Measurements from ENCODE around the gene SKA3. TPM values are rescaled to one million over a fixed set of nuclear protein-coding genes. Genes with fewer than 3 reads are reported as not detected.

Gene SKA3
- total and polyA plus RNA-seq, 7 donors = 0.11 to 1.5 (median 0.25) TPM

GRCh38 chr13:21121616-21122015 lies 54.7 kb downstream of the SKA3 start:
- intact Hi-C loops (cut with DNase I) = no loop called here
- WGBS, 3 donors = 75 to 88% (median 82%) methylated on average over 9 of the region's 9 CpGs
- Histone ChIP-seq H3K27ac (no peak overlapping the region), H3K36me3 (ENCODE audit: insufficient read depth in 1 of 2, low read depth in 1 of 2) (no peaks in the 10 kb centered on the region), H3K27me3 (ENCODE audit: insufficient read depth in 3 of 3, low read length in 2 of 3) (no peaks in the 10 kb centered on the region), H3K4me1 (no peaks in the 10 kb centered on the region), H3K9me3 (no peaks in the 10 kb centered on the region), H3K4me3 (no peak overlapping the region)
- DNase-seq = no peak
- TF ChIP-seq, protein P1, sequence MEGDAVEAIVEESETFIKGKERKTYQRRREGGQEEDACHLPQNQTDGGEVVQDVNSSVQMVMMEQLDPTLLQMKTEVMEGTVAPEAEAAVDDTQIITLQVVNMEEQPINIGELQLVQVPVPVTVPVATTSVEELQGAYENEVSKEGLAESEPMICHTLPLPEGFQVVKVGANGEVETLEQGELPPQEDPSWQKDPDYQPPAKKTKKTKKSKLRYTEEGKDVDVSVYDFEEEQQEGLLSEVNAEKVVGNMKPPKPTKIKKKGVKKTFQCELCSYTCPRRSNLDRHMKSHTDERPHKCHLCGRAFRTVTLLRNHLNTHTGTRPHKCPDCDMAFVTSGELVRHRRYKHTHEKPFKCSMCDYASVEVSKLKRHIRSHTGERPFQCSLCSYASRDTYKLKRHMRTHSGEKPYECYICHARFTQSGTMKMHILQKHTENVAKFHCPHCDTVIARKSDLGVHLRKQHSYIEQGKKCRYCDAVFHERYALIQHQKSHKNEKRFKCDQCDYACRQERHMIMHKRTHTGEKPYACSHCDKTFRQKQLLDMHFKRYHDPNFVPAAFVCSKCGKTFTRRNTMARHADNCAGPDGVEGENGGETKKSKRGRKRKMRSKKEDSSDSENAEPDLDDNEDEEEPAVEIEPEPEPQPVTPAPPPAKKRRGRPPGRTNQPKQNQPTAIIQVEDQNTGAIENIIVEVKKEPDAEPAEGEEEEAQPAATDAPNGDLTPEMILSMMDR (IDR thresholded peaks at IDR 0.05) = no peak
- ATAC-seq = no peak

DNA sequence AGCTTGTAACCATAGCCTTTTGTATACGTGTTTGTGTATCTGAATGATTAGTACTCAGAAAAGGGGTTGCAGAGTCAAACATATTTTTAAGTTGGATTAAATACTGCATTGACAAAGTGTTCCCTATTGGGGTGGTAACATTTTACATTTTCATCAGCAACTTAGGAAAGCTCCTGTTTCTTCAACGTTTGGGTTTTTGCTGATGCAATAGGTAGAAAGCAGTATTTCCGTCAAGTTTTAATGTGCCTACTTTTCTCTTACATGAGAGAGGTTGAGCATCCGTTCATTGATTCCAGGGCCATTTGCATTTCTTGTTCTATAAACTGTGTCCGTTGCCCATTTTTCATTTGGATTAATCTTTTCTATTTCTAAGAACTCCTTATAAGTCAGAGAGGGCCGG lies 56.2 kb downstream of the SKA3 start:
- no peaks in the 10 kb centered on the region for H3K27me3 ChIP-seq (ENCODE audit: insufficient read depth in 3 of 3, low read length in 2 of 3)
- no peak for ATAC-seq
- H3K27ac ChIP-seq = no peak overlapping the region
- 88 to 91% (median 89%) methylated on average over 6 of the region's 6 CpGs for WGBS, 3 donors
- DNase-seq = no peak
- TF ChIP-seq, protein P1 (IDR thresholded peaks at IDR 0.05) = no peak
- intact Hi-C loops (cut with DNase I) = no loop called here
- H3K36me3 ChIP-seq (ENCODE audit: insufficient read depth in 1 of 2, low read depth in 1 of 2) = no peaks in the 10 kb centered on the region
- H3K4me3 ChIP-seq = no peak overlapping the region
- H3K9me3 ChIP-seq = no peaks in the 10 kb centered on the region
- no peaks in the 10 kb centered on the region for H3K4me1 ChIP-seq

GRCh38 chr13:21119526-21119925 lies 56.8 kb downstream of the SKA3 start:
- H3K27ac ChIP-seq = no peak overlapping the region
- H3K27me3 ChIP-seq (ENCODE audit: insufficient read depth in 3 of 3, low read length in 2 of 3) = no peaks in the 10 kb centered on the region
- no peaks in the 10 kb centered on the region for H3K36me3 ChIP-seq (ENCODE audit: insufficient read depth in 1 of 2, low read depth in 1 of 2)
- TF ChIP-seq, protein P1 (IDR thresholded peaks at IDR 0.05) = no peak
- WGBS, 3 donors = 95 to 99% (median 98%) methylated on average over 2 of the region's 2 CpGs
- H3K4me1 ChIP-seq = no peaks in the 10 kb centered on the region
- no peak for DNase-seq
- no peak overlapping the region for H3K4me3 ChIP-seq
- no peaks in the 10 kb centered on the region for H3K9me3 ChIP-seq
- intact Hi-C loops (cut with DNase I) = no loop called here
- no peak for ATAC-seq

DNA sequence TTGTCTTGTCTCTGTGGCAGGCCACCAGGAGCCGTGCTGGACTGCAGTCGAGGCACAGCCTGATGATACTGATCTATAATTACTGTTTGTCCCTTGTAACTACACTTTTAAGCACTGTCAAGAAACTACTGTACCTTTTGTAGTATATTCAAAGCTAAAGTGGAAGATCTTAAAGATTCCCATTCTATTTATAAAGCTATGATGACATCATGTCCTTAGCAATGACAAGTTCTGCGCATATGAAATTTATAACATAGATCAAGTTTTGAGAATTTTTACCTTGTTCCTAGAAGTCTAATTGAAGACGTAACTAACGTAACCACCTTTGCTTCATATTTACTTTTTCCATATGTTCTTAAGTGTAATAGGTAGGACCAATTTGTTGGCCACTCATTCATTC lies 58.2 kb downstream of the SKA3 start:
- Histone ChIP-seq H3K4me3 (no peak overlapping the region), H3K9me3 (no peaks in the 10 kb centered on the region), H3K27ac (no peak overlapping the region), H3K4me1 (no peaks in the 10 kb centered on the region), H3K27me3 (ENCODE audit: insufficient read depth in 3 of 3, low read length in 2 of 3) (no peaks in the 10 kb centered on the region), H3K36me3 (ENCODE audit: insufficient read depth in 1 of 2, low read depth in 1 of 2) (no peaks in the 10 kb centered on the region)
- DNase-seq (no peak), ATAC-seq (no peak)
- TF ChIP-seq, protein P1 (IDR thresholded peaks at IDR 0.05) = no peak
- intact Hi-C loops (cut with DNase I) = no loop called here
- WGBS, 3 donors = 86 to 92% (median 91%) methylated on average over 5 of the region's 5 CpGs

GRCh38 chr13:21117104-21117809 lies 59.1 kb downstream of the SKA3 start:
- Histone ChIP-seq H3K27me3 (ENCODE audit: insufficient read depth in 3 of 3, low read length in 2 of 3) (no peaks in the 10 kb centered on the region), H3K27ac (no peak overlapping the region), H3K4me3 (no peak overlapping the region), H3K4me1 (no peaks in the 10 kb centered on the region), H3K9me3 (no peaks in the 10 kb centered on the region), H3K36me3 (ENCODE audit: insufficient read depth in 1 of 2, low read depth in 1 of 2) (no peaks in the 10 kb centered on the region)
- WGBS, 3 donors = 97 to 100% (median 100%) methylated on average over 1 of the region's 1 CpG
- DNase-seq (no peak), ATAC-seq (no peak)
- intact Hi-C loops (cut with DNase I) = no loop called here
- TF ChIP-seq, protein P1 (IDR thresholded peaks at IDR 0.05) = no peak

All from psoas muscle (tissue), 8 donors.